GM12878 (cell line): Measurements from ENCODE around the gene PTPRD. TPM values are rescaled to one million over a fixed set of nuclear protein-coding genes. Genes with fewer than 3 reads are reported as not detected.

Source experiments
- ATAC-seq: fragments of 200-7000 bp; cut with Tn5 transposase; 3 replicates; pipeline ENCODE4 v1.9.1; 2020; ENCODE audit warnings: mild to moderate bottlenecking, moderate library complexity
- BruUV-seq: library from RNA; stranded (reverse); fragments of 400-500 nt; replicated peaks from 2 replicates; lab custom pipeline; 2021; lab: Mats Ljungman, UMichigan
- CTCF ChIA-PET: fragments of 300-600 bp; sonication (Branson Sonifier 250); formaldehyde crosslinking; extraction: SDS; loops from one replicate; lab custom pipeline; 2021; ENCODE audit warnings: inconsistent platforms; lab: Yijun Ruan, JAX
- POLR2A ChIA-PET: fragments of 350-600 bp; formaldehyde crosslinking; extraction: SDS; loops from one replicate; lab custom pipeline; 2021; ENCODE audit warnings: inconsistent platforms; lab: Charles Lee
- RAD21 ChIA-PET: fragments of 300-600 bp; sonication (Branson Sonifier 250); formaldehyde crosslinking; loops from one replicate; lab custom pipeline; 2023; ENCODE audit warnings: antibody characterized with exemption; ENCODE audit not compliant: unreplicated experiment; lab: Charles Lee
- SMC1A ChIA-PET: fragments of 300-600 bp; sonication (Branson Sonifier 250); formaldehyde crosslinking; loops from one replicate; lab custom pipeline; 2023; ENCODE audit not compliant: unreplicated experiment, uncharacterized antibody; lab: Charles Lee
- DNase-seq: peaks from one replicate; pipeline ENCODE4 v3.0.0-alpha.2; 2011; ENCODE audit warnings: low read depth, low spot score
- FAIRE-seq: peaks from 3 replicates; lab custom pipeline; 2011; peaks lifted over from hg19 to GRCh38; lab: Jason Lieb, UNC
- H2AFZ ChIP-seq: 2 replicates; pipeline ENCODE4 v1.6.0; 2011; ENCODE audit warnings: low read depth, low read length, control low read depth; ENCODE audit not compliant: control insufficient read depth
- H3K27ac ChIP-seq: 2 replicates; pipeline ENCODE4 v1.5.1; 2011; ENCODE audit warnings: control low read depth; ENCODE audit not compliant: control insufficient read depth, insufficient read depth
- H3K27me3 ChIP-seq, 2 experiments: replicated peaks in 1 of 2; 2 replicates each; pipeline versions ENCODE4 v1.6.0 to v1.6.1; 2011; ENCODE audit warnings: low read length in 1 of 2; ENCODE audit not compliant: control insufficient read depth in 2 of 2, insufficient read depth in 2 of 2
- H3K36me3 ChIP-seq, 2 experiments: 2 replicates each; pipeline ENCODE4 v1.5.1; 2011; ENCODE audit warnings: low read length in 1 of 2; ENCODE audit not compliant: control insufficient read depth in 2 of 2, insufficient read depth in 2 of 2
- H3K4me1 ChIP-seq: 2 replicates; pipeline ENCODE4 v1.6.1; 2011; ENCODE audit warnings: mild to moderate bottlenecking, low read length, moderate library complexity, mixed read lengths; ENCODE audit not compliant: control insufficient read depth, insufficient read depth
- H3K4me2 ChIP-seq: 2 replicates; pipeline ENCODE4 v1.6.0; 2011; ENCODE audit warnings: control low read depth; ENCODE audit not compliant: control insufficient read depth, insufficient read depth
- H3K4me3 ChIP-seq: fragments of 200-600 bp; sonication (generic); 2 replicates; pipeline ENCODE4 v1.5.1; 2016
- H3K79me2 ChIP-seq: 2 replicates; pipeline ENCODE4 v1.6.0; 2011; ENCODE audit warnings: low read length; ENCODE audit not compliant: control insufficient read depth, insufficient read depth
- H3K9ac ChIP-seq: 2 replicates; pipeline ENCODE4 v1.8.0; 2011; ENCODE audit warnings: low read length, control low read depth, mixed read lengths; ENCODE audit not compliant: control insufficient read depth, insufficient read depth
- H3K9me3 ChIP-seq: replicated peaks from 3 replicates; pipeline ENCODE4 v1.5.1; 2011; ENCODE audit warnings: mild to moderate bottlenecking, low read length; ENCODE audit not compliant: control insufficient read depth, insufficient read depth
- H4K20me1 ChIP-seq: 2 replicates; pipeline ENCODE4 v1.6.0; 2011; ENCODE audit not compliant: control insufficient read depth, insufficient read depth
- CBX3 ChIP-seq: fragments of 200-600 bp; sonication (generic); IDR thresholded peaks from 2 replicates; pipeline ENCODE4 v1.6.1; 2016; ENCODE audit warnings: low read depth, borderline replicate concordance
- CBX5 ChIP-seq: sonication (generic); IDR thresholded peaks from 2 replicates; pipeline ENCODE4 v1.6.1; 2016; ENCODE audit warnings: low read depth, moderate library complexity, mild to moderate bottlenecking, inconsistent platforms
- CUX1 ChIP-seq: IDR thresholded peaks from 2 replicates; pipeline ENCODE4 v1.6.1; 2012; ENCODE audit warnings: improper control_type of control experiment, low read depth, low read length; ENCODE audit not compliant: insufficient replicate concordance
- HDAC6 ChIP-seq: fragments of 200-600 bp; sonication (generic); IDR thresholded peaks from one replicate; pipeline ENCODE4 v1.8.0; 2017; ENCODE audit warnings: antibody characterized with exemption; ENCODE audit not compliant: unreplicated experiment
- IKZF2 ChIP-seq, 2 experiments: fragments of 450-650 bp; IDR thresholded peaks; 2 replicates each; pipeline ENCODE4 v1.6.1; 2017; ENCODE audit warnings: mild to moderate bottlenecking in 2 of 2, moderate library complexity in 2 of 2
- MEF2B ChIP-seq: fragments of 450-650 bp; IDR thresholded peaks from 2 replicates; pipeline ENCODE4 v1.6.1; 2018; ENCODE audit warnings: mild to moderate bottlenecking, moderate library complexity; ENCODE audit not compliant: partially characterized antibody, poor library complexity, severe bottlenecking
- MYB ChIP-seq: fragments of 150-350 bp; IDR thresholded peaks from 2 replicates; pipeline ENCODE4 v1.6.1; 2014; ENCODE audit warnings: mild to moderate bottlenecking, low read depth, low read length, borderline replicate concordance
- PAX5 ChIP-seq: IDR thresholded peaks from 2 replicates; pipeline ENCODE4 v1.6.1; 2011; ENCODE audit warnings: low read depth, low read length, borderline replicate concordance
- SIX5 ChIP-seq: IDR thresholded peaks from 2 replicates; pipeline ENCODE4 v1.6.1; 2011; ENCODE audit warnings: mild to moderate bottlenecking, low read depth, low read length, moderate library complexity; ENCODE audit not compliant: severe bottlenecking
- WGBS: methylation state at CpG from one replicate; pipeline ENCODE4 v1.1.6; 2016; ENCODE audit warnings: low lambda C conversion rate; ENCODE audit not compliant: insufficient replicate concordance, insufficient coverage; ENCODE audit errors: missing lambda C conversion rate; 5-methylcytosine and 5-hydroxymethylcytosine counted together
- in situ Hi-C: fragments of 300-500 bp; cut with MboI; formaldehyde crosslinking; loops from 9 replicates; pipeline ENCODE4 v1.14.3; 2018; ENCODE audit warnings: mixed read lengths
- intact Hi-C: fragments of 100-400 bp; cut with micrococcal nuclease; formaldehyde crosslinking; loops from one replicate; pipeline ENCODE4 v1.14.2; 2022; ENCODE audit not compliant: unreplicated experiment
- polyA plus RNA-seq, 11 experiments: library from polyadenylated mRNA; depleted of rRNA in 4 of 11; unstranded in 6 of 11; stranded (reverse) in 5 of 11; fragments of >200 nt; fragmentation: Nextera tagmentation in 4 of 11; fragmentation: Illumina TruSeq in 1 of 11; extraction: Ambion mirVana in 4 of 11; extraction: Trizol in 1 of 11; gene quantifications; 1 replicate in 1 of 11; 2 replicates in 10 of 11; pipeline versions ENCODE4 v1.2.1 to v1.2.3, GENCODE V29; 2011 to 2016; ENCODE audit warnings: inconsistent platforms in 2 of 11, missing spikeins in 2 of 11, low read depth in 1 of 11
- total RNA-seq, 4 experiments: library from RNA; depleted of rRNA in 3 of 4; stranded (reverse); fragments of >200 nt in 3 of 4; fragmentation: Illumina TruSeq in 1 of 4; extraction: Trizol in 1 of 4; gene quantifications; 2 replicates each; pipeline versions ENCODE4 v1.2.1 to v1.2.3, GENCODE V29; 2013 to 2021
- TF ChIP-seq, protein P1 (sequence below): fragments of 450-650 bp; IDR thresholded peaks from 2 replicates; pipeline ENCODE4 v1.6.1; 2017; ENCODE audit warnings: mild to moderate bottlenecking, moderate library complexity

The PTPRD gene
- total and polyA plus RNA-seq, 10 of the 15 experiments (the other 5 are each of a cell fraction or from before 2014, with no cell fraction given), result under 0.01 to 0.05 (median 0.01) TPM; not detected in 7

- no peaks in the 10 kb centered on the region for H3K9me3 ChIP-seq
- BruUV-seq, result no TSS peak
- H3K36me3 ChIP-seq, result no peaks in the 10 kb centered on the region
- ATAC-seq (no peak), DNase-seq (no peak), FAIRE-seq (no peak)
- in situ Hi-C loops (no loop called here), intact Hi-C loops (no loop called here)
- H3K27me3 ChIP-seq, result no peaks in the 10 kb centered on the region
- POLR2A ChIA-PET, result no interaction called here
- H3K4me2 ChIP-seq, result no peak overlapping the region
- H4K20me1 ChIP-seq, result no peaks in the 10 kb centered on the region
- TF ChIP-seq CBX3 (no peak), CBX5 (no peak), CUX1 (no peak), MEF2B (no peak), PAX5 (no peak), MYB (no peak), HDAC6 (no peak), SIX5 (no peak), IKZF2 (IDR thresholded peaks at IDR 0.05) (no peak)
- TF ChIP-seq, protein P1, sequence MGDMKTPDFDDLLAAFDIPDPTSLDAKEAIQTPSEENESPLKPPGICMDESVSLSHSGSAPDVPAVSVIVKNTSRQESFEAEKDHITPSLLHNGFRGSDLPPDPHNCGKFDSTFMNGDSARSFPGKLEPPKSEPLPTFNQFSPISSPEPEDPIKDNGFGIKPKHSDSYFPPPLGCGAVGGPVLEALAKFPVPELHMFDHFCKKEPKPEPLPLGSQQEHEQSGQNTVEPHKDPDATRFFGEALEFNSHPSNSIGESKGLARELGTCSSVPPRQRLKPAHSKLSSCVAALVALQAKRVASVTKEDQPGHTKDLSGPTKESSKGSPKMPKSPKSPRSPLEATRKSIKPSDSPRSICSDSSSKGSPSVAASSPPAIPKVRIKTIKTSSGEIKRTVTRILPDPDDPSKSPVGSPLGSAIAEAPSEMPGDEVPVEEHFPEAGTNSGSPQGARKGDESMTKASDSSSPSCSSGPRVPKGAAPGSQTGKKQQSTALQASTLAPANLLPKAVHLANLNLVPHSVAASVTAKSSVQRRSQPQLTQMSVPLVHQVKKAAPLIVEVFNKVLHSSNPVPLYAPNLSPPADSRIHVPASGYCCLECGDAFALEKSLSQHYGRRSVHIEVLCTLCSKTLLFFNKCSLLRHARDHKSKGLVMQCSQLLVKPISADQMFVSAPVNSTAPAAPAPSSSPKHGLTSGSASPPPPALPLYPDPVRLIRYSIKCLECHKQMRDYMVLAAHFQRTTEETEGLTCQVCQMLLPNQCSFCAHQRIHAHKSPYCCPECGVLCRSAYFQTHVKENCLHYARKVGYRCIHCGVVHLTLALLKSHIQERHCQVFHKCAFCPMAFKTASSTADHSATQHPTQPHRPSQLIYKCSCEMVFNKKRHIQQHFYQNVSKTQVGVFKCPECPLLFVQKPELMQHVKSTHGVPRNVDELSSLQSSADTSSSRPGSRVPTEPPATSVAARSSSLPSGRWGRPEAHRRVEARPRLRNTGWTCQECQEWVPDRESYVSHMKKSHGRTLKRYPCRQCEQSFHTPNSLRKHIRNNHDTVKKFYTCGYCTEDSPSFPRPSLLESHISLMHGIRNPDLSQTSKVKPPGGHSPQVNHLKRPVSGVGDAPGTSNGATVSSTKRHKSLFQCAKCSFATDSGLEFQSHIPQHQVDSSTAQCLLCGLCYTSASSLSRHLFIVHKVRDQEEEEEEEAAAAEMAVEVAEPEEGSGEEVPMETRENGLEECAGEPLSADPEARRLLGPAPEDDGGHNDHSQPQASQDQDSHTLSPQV, result no peak
- RAD21 ChIA-PET, result no interaction called here
- 34% methylated on average over 10 of the region's 10 CpGs for WGBS
- no peaks in the 10 kb centered on the region for H3K4me1 ChIP-seq
- H3K27ac ChIP-seq, result no peak overlapping the region
- no peak overlapping the region for H2AFZ ChIP-seq
- SMC1A ChIA-PET, result no interaction called here
- no peak overlapping the region for H3K9ac ChIP-seq
- no peaks in the 10 kb centered on the region for H3K79me2 ChIP-seq
- no peak overlapping the region for H3K4me3 ChIP-seq
- CTCF ChIA-PET, result no interaction called here
Observed at GRCh38 chr9:8644571-8644970, 1968.2 kb downstream of the PTPRD start.
